AG04449 (cell line): Measurements from ENCODE around the gene RCL1.

Experiments used
- CTCF ChIA-PET: fragments of 350-600 bp; formaldehyde crosslinking; extraction: SDS; loops from one replicate; lab custom pipeline; 2021; ENCODE audit warnings: antibody characterized with exemption; lab: Yijun Ruan, JAX
- POLR2A ChIA-PET: fragments of 400-600, 350-600 bp; formaldehyde crosslinking; extraction: SDS; loops from one replicate; lab custom pipeline; 2020; ENCODE audit warnings: antibody characterized with exemption, inconsistent platforms; lab: Yijun Ruan, JAX
- DNase-seq: peaks from one replicate; pipeline ENCODE4 v3.0.0-alpha.2; 2010; ENCODE audit warnings: low read depth, low spot score
- H3K4me3 ChIP-seq: 2 replicates; pipeline ENCODE4 v1.5.1; 2011; ENCODE audit warnings: low read depth, mild to moderate bottlenecking, control low read depth, low read length
- TF ChIP-seq, protein P1 (sequence below): IDR thresholded peaks from one replicate; pipeline ENCODE4 v1.5.1; 2011; ENCODE audit warnings: mild to moderate bottlenecking, moderate library complexity, low read length, control low read depth, inconsistent platforms; ENCODE audit not compliant: insufficient read depth; ENCODE audit errors: missing control alignments

RCL1 gene

GRCh38 chr9:4755026-4755609 lies 37.6 kb upstream of the RCL1 start:
- ChIA-PET CTCF (interaction anchor here (1.1 to 11.5 kb wide), 6 partner anchors 6 to 845 kb away, joined by 4 to 105 read pairs (median 10); partner anchors contain the start of gene JAK2), POLR2A (no interaction called here)
- DNase-seq: no peak
- TF ChIP-seq, protein P1, sequence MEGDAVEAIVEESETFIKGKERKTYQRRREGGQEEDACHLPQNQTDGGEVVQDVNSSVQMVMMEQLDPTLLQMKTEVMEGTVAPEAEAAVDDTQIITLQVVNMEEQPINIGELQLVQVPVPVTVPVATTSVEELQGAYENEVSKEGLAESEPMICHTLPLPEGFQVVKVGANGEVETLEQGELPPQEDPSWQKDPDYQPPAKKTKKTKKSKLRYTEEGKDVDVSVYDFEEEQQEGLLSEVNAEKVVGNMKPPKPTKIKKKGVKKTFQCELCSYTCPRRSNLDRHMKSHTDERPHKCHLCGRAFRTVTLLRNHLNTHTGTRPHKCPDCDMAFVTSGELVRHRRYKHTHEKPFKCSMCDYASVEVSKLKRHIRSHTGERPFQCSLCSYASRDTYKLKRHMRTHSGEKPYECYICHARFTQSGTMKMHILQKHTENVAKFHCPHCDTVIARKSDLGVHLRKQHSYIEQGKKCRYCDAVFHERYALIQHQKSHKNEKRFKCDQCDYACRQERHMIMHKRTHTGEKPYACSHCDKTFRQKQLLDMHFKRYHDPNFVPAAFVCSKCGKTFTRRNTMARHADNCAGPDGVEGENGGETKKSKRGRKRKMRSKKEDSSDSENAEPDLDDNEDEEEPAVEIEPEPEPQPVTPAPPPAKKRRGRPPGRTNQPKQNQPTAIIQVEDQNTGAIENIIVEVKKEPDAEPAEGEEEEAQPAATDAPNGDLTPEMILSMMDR: no peak
- H3K4me3 ChIP-seq: no peak overlapping the region

GRCh38 chr9:4756420-4756819 lies 36.3 kb upstream of the RCL1 start:
- ChIA-PET CTCF (interaction anchor here (1.3 to 9.0 kb wide), 4 partner anchors 11 to 844 kb away, joined by 6 to 89 read pairs (median 8); partner anchors contain the start of gene JAK2), POLR2A (no interaction called here)
- no peak overlapping the region for H3K4me3 ChIP-seq
- TF ChIP-seq, protein P1: no peak
- no peak for DNase-seq

DNA sequence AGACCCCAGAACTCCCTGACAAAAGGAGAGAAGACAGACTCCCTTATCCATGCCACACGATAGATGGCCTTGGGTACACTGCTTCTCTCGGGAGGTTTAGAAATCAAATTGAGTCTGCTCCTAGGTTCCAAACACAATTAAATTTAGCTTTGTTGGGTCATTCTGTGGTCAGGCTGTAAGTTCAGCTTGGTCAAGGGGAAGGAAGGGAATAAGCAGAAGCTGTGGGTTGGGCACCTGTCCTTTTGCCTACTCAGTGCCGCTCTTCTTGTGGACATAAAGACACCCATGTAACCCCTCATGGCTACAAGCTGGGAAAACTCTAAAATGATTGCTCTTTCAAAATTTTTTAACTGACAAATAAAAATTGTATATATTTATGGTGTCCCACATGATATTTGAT lies 32.6 kb upstream of the RCL1 start:
- no peak overlapping the region for H3K4me3 ChIP-seq
- POLR2A ChIA-PET: no interaction called here
- no peak for DNase-seq
- TF ChIP-seq, protein P1: no peak
- CTCF ChIA-PET: interaction anchor here (0.8 to 6.5 kb wide), 25 partner anchors 7 to 840 kb away, joined by 3 to 160 read pairs (median 4); partner anchors contain the start of genes JAK2 and RCL1

GRCh38 chr9:4762108-4762885 lies 30.4 kb upstream of the RCL1 start:
- POLR2A ChIA-PET: no interaction called here
- TF ChIP-seq, protein P1: peak; percentile 72
- CTCF ChIA-PET: interaction anchor here (0.7 to 6.5 kb wide), 32 partner anchors 12 to 846 kb away, joined by 3 to 160 read pairs (median 4); partner anchors contain the start of gene JAK2

DNA sequence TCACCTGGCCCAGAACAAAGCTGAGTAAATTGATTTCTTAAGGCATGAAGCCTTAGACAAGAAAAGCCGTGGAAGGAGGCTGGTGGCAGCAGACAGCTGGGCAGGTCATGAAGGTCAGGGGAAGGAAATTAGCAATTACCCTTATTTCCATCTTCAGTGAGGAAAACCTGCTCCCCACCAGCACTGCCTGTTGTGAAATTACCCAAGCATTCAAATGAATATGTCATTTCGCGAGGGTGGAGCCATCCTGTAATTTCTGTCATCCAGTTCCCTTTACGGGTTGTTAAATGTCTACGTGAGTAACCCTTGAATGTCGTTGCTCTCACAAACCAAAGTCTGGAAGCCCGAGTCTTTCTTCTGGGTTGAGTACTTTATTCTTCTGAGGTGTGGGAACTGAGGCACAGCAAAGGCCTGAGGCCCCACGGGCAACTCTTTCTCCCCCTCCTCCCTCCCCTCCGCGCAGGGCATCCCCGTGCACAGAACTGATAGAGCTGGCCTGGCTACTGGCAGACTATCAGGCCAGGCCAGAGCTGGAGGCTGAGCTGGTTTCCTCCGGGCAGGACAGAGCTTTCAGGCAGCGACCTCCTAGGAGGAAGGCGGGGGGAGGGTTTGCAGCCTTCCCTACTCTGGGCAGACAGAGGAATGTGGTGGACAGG lies 29.7 kb upstream of the RCL1 start:
- CTCF ChIA-PET: interaction anchor here (0.8 to 6.5 kb wide), 31 partner anchors 12 to 845 kb away, joined by 3 to 160 read pairs (median 4); partner anchors contain the start of gene JAK2
- POLR2A ChIA-PET: no interaction called here
- DNase-seq: no peak
- TF ChIP-seq, protein P1: no peak
- no peak overlapping the region for H3K4me3 ChIP-seq

More at GRCh38 chr9:4762108-4762885, 30.4 kb upstream of the RCL1 start:
- no peak overlapping the region for H3K4me3 ChIP-seq
- DNase-seq: no peak
